ENCODE measurements around the gene C6orf136. TPM values are rescaled to one million over a fixed set of nuclear protein-coding genes. Genes with fewer than 3 reads are reported as not detected.

The C6orf136 gene
- total RNA-seq, 4 donors from 2014 or later = 4.7 to 11.2 (median 7.3) TPM

DNA sequence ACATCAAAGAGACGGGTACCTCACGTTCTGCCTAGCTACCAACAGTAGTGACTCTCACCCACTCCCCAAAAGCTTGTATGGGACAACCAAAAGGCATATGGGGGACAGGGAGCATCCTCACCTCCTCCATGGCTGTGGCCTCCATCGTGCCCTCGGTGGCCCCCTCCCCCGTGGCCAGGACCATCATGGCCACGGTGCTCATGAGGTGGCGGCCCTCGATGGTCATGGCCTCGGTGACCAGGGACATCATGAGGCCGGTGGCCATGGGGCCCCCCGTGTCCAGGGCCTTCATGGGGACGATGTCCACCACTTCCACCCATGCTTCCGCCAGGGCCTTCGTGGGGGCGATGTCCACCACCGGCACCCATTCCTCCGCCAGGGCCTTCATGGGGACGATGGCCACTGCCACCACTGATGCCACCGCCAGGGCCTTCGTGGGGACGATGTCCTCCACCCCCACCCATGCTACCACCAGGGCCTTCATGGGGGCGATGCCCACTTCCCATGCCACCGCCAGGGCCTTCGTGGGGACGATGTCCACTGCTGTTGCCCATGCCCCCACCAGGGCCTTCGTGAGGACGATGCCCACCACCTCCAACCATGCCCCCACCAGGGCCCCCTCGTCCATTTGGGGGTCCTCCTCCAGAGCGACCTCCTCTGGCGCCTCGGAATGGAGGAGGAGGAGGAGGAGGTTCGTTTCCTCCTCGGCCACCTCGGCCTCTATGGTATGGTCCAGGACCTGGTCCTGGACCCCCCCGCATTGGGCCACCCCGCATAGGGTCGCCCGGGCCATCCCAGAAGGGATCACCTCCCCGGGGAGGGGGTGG is 44.9 kb upstream of the C6orf136 start:
- no peak for ATAC-seq (ENCODE audit: low FRiP score)
- no peak for DNase-seq (ENCODE audit: low spot score)
- TF ChIP-seq, protein P1, sequence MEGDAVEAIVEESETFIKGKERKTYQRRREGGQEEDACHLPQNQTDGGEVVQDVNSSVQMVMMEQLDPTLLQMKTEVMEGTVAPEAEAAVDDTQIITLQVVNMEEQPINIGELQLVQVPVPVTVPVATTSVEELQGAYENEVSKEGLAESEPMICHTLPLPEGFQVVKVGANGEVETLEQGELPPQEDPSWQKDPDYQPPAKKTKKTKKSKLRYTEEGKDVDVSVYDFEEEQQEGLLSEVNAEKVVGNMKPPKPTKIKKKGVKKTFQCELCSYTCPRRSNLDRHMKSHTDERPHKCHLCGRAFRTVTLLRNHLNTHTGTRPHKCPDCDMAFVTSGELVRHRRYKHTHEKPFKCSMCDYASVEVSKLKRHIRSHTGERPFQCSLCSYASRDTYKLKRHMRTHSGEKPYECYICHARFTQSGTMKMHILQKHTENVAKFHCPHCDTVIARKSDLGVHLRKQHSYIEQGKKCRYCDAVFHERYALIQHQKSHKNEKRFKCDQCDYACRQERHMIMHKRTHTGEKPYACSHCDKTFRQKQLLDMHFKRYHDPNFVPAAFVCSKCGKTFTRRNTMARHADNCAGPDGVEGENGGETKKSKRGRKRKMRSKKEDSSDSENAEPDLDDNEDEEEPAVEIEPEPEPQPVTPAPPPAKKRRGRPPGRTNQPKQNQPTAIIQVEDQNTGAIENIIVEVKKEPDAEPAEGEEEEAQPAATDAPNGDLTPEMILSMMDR (IDR thresholded peaks at IDR 0.05) = no peak

GRCh38 chr6:30603961-30604360 is 43.0 kb upstream of the C6orf136 start:
- DNase-seq (ENCODE audit: low spot score) (no peak), ATAC-seq (ENCODE audit: low FRiP score) (no peak)

DNA sequence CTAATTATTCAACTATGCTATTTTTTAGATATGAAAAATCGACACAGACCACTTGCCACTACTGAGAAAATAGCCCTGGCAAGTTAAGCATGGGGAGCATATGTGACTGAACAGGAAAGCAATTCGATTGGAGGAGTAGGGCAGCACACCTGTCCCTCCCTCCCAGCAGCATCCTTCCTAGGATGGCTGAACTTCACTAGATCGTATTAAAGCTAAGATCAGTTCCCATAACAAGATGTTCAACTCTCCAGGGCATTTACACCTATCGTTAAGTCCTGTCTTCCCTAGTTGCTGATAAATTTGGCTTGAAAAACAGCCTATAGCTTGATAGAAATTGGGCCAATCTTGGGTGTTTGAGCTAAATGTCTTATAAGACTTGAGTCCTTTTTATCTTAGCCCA is 36.9 kb upstream of the C6orf136 start:
- DNase-seq (ENCODE audit: low spot score) (no peak), ATAC-seq (ENCODE audit: low FRiP score) (no peak)
- TF ChIP-seq, protein P1 (IDR thresholded peaks at IDR 0.05) = no peak

More at GRCh38 chr6:30603961-30604360, 43.0 kb upstream of the C6orf136 start:
- TF ChIP-seq, protein P1 (IDR thresholded peaks at IDR 0.05) = no peak

DNA sequence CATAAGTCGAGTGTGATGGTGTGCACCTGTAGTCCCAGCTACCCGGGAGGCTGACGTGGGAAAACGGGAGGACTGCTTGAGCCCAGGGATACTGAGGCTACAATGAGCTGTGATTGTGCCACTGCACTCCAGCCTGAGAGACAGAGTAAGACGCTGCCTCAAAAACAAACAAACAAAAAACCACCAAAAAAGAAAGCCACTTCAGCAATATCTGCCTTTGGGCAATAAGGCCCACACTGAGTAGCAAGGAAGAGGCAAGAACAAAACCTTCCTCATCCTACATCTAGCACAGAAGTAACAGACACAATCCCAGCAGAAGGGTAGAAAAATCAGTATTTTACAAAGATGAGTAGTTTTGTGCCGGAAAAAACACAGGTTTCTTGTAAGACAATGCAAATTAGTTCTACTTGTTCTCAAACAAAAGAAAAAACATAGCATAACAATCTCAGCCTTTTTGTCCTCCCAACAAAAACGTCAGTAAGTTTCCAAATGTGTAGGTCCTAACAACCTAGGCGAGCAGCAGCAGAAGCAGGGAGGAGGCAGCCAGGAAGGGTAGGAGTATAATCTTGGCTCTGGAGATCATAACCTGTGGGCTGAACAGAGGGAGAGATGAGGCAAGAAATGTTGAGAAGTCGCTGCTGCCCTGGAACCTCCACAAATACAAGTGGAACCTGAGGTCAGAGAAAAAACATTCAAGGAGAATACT is 35.6 kb upstream of the C6orf136 start:
- TF ChIP-seq, protein P1 (IDR thresholded peaks at IDR 0.05) = no peak
- DNase-seq (ENCODE audit: low spot score) (no peak), ATAC-seq (ENCODE audit: low FRiP score) (no peak)

DNA sequence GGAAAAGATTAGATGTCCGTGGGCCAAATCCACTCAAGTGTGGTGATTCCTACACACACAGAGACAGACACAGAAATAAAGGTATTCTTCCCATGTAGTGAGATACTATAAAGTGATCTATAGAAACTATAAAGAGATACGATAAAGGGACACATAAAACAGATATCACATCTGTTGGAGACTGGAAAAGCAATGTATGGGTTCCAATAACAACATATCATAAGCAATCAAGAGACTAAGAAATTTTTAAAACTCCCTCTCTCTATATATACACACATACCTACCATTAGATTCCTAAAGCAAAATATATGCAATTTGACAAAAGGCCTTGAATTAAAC is 35.1 kb upstream of the C6orf136 start:
- TF ChIP-seq, protein P1 (IDR thresholded peaks at IDR 0.05) = no peak
- ATAC-seq (ENCODE audit: low FRiP score) (no peak), DNase-seq (ENCODE audit: low spot score) (no peak)

GRCh38 chr6:30612213-30612612 is 34.7 kb upstream of the C6orf136 start:
- no peak for ATAC-seq (ENCODE audit: low FRiP score)
- TF ChIP-seq, protein P1 (IDR thresholded peaks at IDR 0.05) = no peak
- DNase-seq (ENCODE audit: low spot score) = no peak
